ENCODE results near the gene CDC40.

The CDC40 gene

GRCh38 chr6:110180228-110181008 is at the start of gene CDC40:
CDC40 (plus strand) TSS chr6:110180427; CDS start chr6:110180445, 18 bp downstream.
- DNase-seq: peak; percentile 18

DNA sequence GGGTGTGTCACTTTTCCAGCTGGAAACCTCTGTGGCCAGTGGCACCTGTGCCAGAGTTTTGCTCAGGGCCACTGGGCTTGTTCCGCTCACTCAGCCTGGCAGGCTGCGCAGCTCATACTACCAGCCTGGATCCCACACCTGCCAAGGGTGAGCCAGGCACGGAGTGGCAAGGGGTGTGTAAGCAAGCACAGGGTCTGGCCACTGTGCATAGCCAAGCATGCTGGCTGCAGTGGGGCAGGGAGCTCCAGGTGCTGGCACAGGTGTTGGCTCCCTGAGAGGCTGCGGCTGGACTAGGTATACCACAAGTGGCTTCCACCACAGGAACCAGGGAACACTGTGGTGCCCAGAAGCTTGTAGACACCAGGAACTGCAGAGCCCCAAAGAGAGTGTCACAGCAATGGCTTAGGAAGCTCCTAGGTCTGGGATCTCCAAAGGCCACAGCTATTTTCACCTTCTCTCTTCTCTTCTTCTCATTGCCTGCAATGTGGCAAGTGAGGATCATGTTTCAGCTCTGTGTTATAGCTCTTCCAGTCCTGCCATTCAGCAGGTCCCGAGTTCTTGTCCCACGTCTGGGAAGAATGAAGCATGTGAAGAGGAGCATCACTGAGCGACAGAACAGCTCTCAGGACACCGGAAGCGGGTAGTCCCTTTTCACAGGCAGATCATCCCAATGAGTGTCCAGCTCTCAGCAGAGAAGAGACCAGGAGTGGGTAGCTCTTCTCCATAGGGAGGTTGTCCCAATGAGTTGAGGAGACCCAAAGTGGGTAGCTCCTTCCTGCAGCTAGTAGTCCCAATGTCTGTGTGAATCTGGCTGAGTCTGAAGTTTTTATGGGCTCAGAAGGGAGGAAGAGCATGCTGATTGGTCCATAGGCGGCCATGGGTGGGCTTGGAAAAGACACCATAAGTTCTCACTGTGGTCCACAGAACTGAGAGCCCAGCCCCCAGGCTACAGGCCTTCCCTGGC is 42.0 kb upstream of the CDC40 start:
- DNase-seq: no peak

GRCh38 chr6:110139052-110139451 is 41.2 kb upstream of the CDC40 start:
- no peak for DNase-seq

DNA sequence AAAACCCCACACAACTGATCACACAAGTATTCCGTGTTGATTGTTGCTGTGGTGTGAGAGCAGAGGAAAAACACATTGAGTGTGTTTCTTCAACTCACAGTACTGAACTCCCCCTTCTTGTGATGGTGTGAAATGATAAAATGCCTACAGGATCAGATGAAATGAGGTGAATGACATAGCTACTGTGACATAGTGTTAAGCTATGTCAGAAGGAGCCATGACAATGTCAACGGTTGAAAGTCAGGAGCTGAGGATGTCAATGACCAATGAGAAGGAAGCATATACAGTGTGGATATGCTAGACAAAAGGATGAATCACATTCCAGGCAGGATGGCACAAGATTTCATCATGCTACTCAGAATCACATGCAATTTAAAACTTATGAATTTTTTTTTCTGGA is 39.6 kb upstream of the CDC40 start:
- DNase-seq: no peak

GRCh38 chr6:110147870-110148269 is 32.4 kb upstream of the CDC40 start:
- no peak for DNase-seq

DNA sequence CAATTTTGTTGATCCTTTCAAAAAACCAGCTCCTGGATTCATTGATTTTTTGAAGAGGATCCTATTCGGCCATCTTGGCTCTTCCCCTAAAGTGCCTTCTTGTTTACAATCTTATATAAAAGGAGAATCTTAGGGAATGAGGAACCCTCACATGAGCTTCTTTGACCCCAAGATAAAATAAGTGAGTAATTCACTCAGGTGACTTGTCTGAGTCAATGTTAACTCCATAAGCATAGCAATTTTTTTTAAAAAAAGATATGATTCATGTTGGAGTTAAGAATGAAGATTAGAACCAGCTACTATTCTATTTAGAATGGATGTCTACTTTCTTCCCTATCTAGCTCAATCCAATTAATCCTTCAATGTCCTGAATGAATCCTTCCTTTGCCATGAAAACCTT is 21.7 kb upstream of the CDC40 start:
- no peak for DNase-seq

- no peak for DNase-seq
Observed at GRCh38 chr6:110170081-110170480, 10.1 kb upstream of the CDC40 start.

GRCh38 chr6:110173506-110174132 is 6.6 kb upstream of the CDC40 start:
- DNase-seq: no peak

DNA sequence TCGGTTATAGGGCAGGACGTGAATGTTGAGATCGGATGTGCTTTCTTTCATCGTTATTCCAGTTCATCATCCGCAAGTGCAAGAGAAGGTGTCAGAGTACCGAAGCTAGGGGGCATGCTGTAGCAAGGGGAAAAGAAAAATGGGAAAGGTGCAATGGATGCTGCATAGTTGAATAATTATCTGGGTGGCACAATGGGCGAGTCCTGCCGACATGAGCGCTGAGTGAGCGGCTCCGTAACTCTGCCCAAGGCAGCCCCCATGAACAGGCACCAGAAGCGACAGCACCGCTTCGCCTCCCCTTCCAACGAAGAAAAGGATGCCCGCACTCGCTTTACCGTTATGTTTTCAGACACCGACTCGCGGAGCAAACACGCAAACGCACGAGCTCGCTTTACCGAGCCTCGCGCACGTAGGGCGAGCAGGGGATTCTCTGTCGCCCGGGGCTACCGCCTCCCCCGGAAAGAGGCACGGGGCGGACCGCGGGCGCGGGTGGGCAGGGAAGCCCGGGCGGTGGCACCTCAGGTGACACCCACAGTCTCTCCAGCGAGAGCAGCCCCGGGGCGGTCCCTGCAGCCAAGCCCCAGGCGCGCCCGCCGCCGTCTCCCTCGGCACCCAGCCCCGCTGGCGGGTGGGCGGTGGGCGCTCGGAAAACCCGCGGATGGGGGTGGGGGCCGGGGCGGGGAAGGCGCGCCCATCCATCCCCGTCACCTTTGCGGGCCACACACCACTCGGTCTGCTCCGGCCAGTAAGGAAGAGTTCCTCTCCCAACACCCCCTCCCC is 1.4 kb upstream of the CDC40 start:
- DNase-seq: no peak

DNA sequence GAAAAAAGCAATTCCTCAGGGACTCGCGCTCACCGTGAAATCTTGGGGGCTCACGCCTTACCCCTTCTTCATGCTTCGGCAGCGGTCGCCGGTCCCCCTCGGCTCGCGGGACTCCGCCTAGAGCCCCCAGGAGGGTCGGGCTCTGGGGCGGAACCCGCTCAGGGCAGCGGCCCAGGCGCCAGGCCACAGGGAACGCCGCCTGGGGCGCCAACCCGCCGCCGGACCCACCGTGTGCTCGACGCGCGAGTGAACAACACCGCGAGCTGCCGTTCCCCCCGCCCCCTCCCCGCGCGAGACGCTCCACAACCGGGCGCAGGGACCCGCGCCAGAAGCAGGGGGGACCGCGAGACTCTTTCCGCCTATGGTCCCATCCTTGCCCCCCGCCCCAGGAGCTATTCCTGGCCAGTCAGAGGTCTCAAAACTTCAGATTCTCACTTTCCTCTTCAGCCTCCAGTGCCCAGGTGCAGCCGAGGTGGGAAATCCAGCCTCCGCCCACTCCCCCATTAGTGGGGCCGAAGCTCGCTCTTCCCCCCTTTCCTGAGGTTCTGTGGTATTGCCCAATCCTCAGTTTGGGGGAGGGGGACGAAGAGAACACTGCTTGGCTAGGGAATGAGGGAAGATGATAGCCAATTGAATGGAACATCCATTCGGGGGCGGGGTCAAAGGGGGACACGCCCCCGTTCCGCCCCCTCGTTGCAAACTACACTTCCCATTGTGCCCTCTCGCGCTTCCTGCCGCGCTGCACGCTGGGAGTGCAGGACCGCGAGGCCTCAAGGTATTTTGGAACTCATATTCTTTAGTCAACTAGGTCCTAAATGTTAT is 610 bp upstream of the CDC40 start, which contains the start of gene WASF1:
TSS of gene WASF1 (minus strand) at position 265 of the 822 bp plus-strand sequence. CDS start 52,069 bp downstream, outside the sequence.
- DNase-seq: peak; percentile 27

DNA sequence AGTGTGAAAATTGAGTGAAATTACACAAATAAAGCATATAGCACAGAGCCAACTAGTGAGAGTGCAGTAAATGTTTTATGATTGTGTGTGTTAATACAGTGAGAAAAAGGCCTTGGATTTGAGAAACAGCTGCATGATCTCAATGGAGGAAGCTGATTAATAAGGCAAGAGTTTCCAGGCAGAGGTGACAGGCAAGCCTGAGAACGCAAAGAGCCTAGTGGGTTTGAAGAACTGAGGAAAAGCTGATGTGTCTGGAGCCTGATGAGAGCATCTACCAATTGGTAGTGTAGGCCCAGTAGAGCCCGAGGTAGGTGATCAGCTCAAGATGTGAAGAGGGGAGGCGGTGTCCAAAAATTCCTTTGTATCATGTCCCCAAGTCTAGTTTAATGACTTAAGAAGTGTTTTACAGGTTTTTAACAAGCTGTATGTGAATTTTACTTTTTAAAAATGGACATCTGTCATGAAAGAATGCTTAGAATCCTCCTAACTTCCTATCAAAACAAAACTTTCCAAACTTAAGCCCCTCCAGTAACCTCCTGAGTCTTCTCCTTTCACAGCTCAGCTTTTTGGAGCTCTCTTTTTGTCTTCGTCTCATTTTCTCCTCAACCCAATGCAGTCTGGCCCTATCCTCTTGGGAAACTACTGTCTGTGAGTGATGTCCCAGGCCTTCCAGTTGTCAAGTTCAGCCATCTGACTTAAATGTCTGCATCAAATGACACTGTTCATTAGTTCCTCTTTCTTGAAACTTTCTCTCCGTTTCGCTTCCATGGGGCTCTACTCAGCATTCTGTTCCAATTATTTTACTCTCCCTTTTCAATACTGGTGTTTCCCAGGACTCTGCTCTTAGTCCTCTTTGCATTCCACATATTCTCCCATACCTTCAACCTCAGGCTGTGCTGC is 1.2 kb downstream of the CDC40 start:
- DNase-seq: no peak

GRCh38 chr6:110183292-110183885 is 3.2 kb downstream of the CDC40 start:
- no peak for DNase-seq

- no peak for DNase-seq
Observed at GRCh38 chr6:110185879-110186278, 5.7 kb downstream of the CDC40 start.

- DNase-seq: no peak
Observed at GRCh38 chr6:110188791-110189190, 8.6 kb downstream of the CDC40 start.

GRCh38 chr6:110190726-110191125 is 10.5 kb downstream of the CDC40 start:
- DNase-seq: no peak

- no peak for DNase-seq
Observed at GRCh38 chr6:110191477-110191876, 11.2 kb downstream of the CDC40 start.

- DNase-seq: no peak
Observed at GRCh38 chr6:110195639-110196038, 15.4 kb downstream of the CDC40 start.

DNA sequence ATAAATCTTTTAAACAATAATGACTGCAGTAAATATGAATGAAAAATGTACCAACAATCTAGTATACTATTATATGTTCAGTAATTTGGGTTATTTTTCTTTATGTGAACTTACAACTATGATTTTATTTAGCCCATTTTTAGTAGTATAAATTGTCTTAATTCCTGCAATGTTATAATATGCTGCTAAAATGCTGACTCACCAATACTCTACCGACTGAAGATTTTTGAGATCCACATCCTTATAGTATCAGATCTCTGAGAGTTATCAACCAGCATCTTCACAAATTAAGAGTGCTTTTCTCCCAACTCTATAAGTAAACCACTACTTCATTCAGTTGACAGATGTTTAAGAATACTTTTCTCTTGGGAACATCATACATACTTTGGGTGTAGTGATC is 16.6 kb downstream of the CDC40 start:
- DNase-seq: no peak

- no peak for DNase-seq
Observed at GRCh38 chr6:110198561-110198960, 18.3 kb downstream of the CDC40 start.

All from cortex of kidney (tissue), 1 donor.